ENCODE data around the gene ARMH1. TPM values are rescaled to one million over a fixed set of nuclear protein-coding genes. Genes with fewer than 3 reads are reported as not detected.
A peak's percentile ranks its signal among the peaks of the same experiment; 100 is the strongest.

Gene ARMH1
- total RNA-seq, 6 experiments from 2014 or later, result 0.14 to 0.41 (median 0.32) TPM; not detected in 2

- peaks cover 10% of the 10 kb centered on the region for H3K36me3 Mint-ChIP-seq (ENCODE audit: low read depth)
- H3K4me3 Mint-ChIP-seq, result no peak overlapping the region; the same call in 1 of the 2 replicates
- peak overlapping the region; percentile 1; the same call in 1 of the 2 replicates for H3K27ac Mint-ChIP-seq
- peaks cover 4% of the 10 kb centered on the region; the same call in 1 of the 2 replicates for H3K4me1 Mint-ChIP-seq (ENCODE audit: low read depth)
- DNase-seq, result no peak
- H3K9me3 Mint-ChIP-seq, result no peaks in the 10 kb centered on the region
- no peaks in the 10 kb centered on the region; the same call in 1 of the 2 replicates for H3K27me3 Mint-ChIP-seq (ENCODE audit: insufficient read depth)
- TF ChIP-seq, protein P1, sequence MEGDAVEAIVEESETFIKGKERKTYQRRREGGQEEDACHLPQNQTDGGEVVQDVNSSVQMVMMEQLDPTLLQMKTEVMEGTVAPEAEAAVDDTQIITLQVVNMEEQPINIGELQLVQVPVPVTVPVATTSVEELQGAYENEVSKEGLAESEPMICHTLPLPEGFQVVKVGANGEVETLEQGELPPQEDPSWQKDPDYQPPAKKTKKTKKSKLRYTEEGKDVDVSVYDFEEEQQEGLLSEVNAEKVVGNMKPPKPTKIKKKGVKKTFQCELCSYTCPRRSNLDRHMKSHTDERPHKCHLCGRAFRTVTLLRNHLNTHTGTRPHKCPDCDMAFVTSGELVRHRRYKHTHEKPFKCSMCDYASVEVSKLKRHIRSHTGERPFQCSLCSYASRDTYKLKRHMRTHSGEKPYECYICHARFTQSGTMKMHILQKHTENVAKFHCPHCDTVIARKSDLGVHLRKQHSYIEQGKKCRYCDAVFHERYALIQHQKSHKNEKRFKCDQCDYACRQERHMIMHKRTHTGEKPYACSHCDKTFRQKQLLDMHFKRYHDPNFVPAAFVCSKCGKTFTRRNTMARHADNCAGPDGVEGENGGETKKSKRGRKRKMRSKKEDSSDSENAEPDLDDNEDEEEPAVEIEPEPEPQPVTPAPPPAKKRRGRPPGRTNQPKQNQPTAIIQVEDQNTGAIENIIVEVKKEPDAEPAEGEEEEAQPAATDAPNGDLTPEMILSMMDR (IDR thresholded peaks at IDR 0.05), result no peak
Observed at GRCh38 chr1:44642255-44642654, 32.3 kb upstream of the ARMH1 start.

DNA sequence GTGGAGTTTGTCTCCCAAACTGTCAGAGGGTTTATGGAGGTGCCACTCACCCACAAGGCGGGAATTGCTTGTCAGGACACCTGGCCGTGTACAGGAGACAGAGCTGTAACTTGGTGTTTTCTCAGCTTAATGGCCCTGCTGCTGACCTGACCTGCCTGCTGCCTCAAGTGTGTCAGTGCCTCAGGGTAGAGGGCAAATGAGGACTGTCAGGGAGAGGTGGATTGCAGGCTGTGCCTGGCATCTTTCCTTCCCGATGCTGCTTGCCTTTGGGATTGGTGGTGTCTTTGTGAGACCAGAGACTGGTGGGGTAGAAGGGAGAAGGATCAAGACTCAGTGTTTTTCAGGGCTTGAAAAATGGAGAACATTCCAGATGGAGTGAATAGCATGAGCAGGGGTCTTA is 31.6 kb upstream of the ARMH1 start:
- DNase-seq, result no peak
- H3K36me3 Mint-ChIP-seq (ENCODE audit: low read depth), result peaks cover 10% of the 10 kb centered on the region
- H3K4me1 Mint-ChIP-seq (ENCODE audit: low read depth), result peaks cover 3% of the 10 kb centered on the region; the same call in 1 of the 2 replicates
- H3K27me3 Mint-ChIP-seq (ENCODE audit: insufficient read depth), result no peaks in the 10 kb centered on the region; the same call in 1 of the 2 replicates
- no peak overlapping the region for H3K4me3 Mint-ChIP-seq
- TF ChIP-seq, protein P1 (IDR thresholded peaks at IDR 0.05), result no peak
- no peaks in the 10 kb centered on the region for H3K9me3 Mint-ChIP-seq
- no peak overlapping the region for H3K27ac Mint-ChIP-seq

- no peak for DNase-seq
- H3K27ac Mint-ChIP-seq, result no peak overlapping the region
- no peaks in the 10 kb centered on the region for H3K9me3 Mint-ChIP-seq
- no peak overlapping the region for H3K4me3 Mint-ChIP-seq
- peaks cover 11% of the 10 kb centered on the region for H3K4me1 Mint-ChIP-seq (ENCODE audit: low read depth)
- H3K36me3 Mint-ChIP-seq (ENCODE audit: low read depth), result peaks cover 6% of the 10 kb centered on the region
- no peaks in the 10 kb centered on the region; the same call in 1 of the 2 replicates for H3K27me3 Mint-ChIP-seq (ENCODE audit: insufficient read depth)
- TF ChIP-seq, protein P1 (IDR thresholded peaks at IDR 0.05), result no peak
Observed at GRCh38 chr1:44643721-44644334, 30.7 kb upstream of the ARMH1 start.

DNA sequence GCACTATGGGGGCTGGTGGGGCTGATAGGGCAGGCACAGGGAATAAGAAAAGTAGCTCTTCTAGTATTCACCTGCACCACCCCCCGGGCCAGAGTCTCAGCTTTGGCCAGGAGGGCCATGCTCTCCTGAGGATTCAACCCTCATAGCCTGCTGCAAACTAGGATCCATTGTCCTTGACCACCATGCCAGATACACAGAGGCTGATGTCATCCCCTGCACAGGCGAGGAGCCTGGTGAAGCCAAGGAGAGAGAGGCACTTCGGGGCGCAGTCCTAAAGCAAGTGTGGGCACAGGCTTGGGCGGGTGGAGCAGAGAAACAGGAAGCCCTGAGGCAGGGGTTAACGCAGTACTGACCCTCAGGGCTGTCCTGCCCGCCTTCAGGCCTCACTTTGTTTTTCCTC is 29.7 kb upstream of the ARMH1 start:
- Mint-ChIP-seq H3K36me3 (ENCODE audit: low read depth) (no peaks in the 10 kb centered on the region; the same call in 1 of the 2 replicates), H3K27ac (no peak overlapping the region), H3K4me3 (no peak overlapping the region), H3K4me1 (ENCODE audit: low read depth) (peaks cover 14% of the 10 kb centered on the region), H3K9me3 (no peaks in the 10 kb centered on the region), H3K27me3 (ENCODE audit: insufficient read depth) (no peaks in the 10 kb centered on the region)
- DNase-seq, result no peak
- TF ChIP-seq, protein P1 (IDR thresholded peaks at IDR 0.05), result no peak

GRCh38 chr1:44645476-44646244 is 28.9 kb upstream of the ARMH1 start:
- Mint-ChIP-seq H3K9me3 (no peaks in the 10 kb centered on the region), H3K4me1 (ENCODE audit: low read depth) (peaks cover 14% of the 10 kb centered on the region), H3K27me3 (ENCODE audit: insufficient read depth) (no peaks in the 10 kb centered on the region), H3K36me3 (ENCODE audit: low read depth) (peaks cover under 1% of the 10 kb centered on the region), H3K4me3 (no peak overlapping the region), H3K27ac (no peak overlapping the region)
- TF ChIP-seq, protein P1 (IDR thresholded peaks at IDR 0.05), result no peak
- DNase-seq, result no peak

Measured in HFFc6 (cell line).